GM12873 (cell line): ENCODE results near the gene SLC17A4.

Experiments
- TF ChIP-seq, protein P1 (sequence below): IDR thresholded peaks from 2 replicates; pipeline ENCODE4 v1.5.1; 2012; ENCODE audit warnings: low read depth, mild to moderate bottlenecking, moderate library complexity, low read length, control low read depth; ENCODE audit not compliant: insufficient read depth; ENCODE audit errors: missing control alignments

Gene SLC17A4

DNA sequence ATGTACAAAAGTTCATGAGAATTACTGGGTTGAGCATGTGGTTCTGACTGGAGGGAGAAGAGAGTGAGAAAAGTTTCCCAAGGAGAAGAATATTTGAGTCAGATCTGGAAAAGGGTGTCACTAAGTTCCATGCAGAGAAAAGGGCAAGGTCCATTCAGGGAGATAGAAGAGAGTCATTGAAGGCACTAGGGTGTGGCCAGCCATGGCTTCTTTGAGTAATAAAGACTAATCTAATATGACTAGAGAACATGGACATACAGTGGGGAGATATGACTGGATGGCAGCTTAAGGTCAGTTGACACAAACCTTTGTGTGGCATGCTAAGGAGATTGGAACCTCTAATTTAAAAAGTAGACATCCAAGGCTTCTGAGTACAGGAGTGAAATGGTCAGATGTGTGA lies 10.7 kb upstream of the SLC17A4 start:
- TF ChIP-seq, protein P1, sequence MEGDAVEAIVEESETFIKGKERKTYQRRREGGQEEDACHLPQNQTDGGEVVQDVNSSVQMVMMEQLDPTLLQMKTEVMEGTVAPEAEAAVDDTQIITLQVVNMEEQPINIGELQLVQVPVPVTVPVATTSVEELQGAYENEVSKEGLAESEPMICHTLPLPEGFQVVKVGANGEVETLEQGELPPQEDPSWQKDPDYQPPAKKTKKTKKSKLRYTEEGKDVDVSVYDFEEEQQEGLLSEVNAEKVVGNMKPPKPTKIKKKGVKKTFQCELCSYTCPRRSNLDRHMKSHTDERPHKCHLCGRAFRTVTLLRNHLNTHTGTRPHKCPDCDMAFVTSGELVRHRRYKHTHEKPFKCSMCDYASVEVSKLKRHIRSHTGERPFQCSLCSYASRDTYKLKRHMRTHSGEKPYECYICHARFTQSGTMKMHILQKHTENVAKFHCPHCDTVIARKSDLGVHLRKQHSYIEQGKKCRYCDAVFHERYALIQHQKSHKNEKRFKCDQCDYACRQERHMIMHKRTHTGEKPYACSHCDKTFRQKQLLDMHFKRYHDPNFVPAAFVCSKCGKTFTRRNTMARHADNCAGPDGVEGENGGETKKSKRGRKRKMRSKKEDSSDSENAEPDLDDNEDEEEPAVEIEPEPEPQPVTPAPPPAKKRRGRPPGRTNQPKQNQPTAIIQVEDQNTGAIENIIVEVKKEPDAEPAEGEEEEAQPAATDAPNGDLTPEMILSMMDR = no peak

DNA sequence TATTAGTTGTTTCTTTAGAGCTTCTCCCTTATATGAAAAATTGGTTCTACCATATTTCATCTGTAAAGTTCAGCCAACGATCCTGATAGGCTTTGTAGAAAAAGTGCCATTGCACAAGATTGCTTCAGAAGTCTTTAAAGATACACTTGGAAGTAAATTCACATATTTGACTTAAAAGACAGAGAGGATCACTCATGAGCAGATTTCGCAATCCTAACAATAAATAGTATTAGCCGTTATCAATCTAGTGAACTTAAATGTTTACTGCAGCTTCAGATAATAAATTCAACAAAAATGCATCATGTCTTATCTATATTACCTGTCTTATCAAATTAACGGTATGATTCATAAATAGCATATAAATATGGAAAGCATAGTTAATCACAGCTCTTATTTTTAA lies 8.7 kb upstream of the SLC17A4 start:
- TF ChIP-seq, protein P1 = no peak

DNA sequence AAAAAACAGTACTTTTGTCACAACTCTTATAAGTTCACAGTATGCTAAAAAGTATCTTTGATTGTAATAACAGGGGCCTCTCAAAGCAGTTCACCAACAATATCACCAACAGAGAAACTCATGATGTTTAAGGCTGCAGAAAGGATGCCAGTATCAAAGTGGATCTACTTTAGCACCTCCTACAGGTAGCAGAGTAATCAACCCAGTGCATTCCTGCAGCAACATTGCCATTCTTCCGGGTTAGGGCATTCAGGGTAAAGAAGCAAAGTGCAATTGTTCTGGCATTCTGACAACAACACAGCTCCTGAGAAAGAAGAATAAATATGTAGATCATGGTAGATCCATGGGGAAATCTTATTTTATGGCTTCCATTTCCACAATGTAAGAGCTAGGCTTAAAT lies 7.6 kb upstream of the SLC17A4 start:
- TF ChIP-seq, protein P1 = peak; percentile 12

DNA sequence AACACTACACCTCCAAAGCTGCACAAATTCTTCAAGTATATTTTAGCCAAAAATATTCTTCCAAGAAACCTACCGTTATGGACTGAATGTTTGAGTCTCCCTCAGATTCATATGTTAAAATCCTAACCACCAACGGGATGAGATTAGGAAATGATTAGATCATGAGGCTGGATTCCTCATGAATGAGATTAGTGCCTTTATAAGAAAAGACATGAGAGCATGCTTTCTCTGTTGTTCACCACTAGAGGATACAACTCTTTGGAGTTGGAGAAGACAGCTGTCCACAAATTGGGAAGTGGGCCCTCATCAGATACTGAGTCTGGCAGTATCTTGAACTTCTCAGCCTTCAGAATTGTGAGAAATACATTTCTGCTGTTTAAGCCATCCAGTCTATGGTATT lies 7.1 kb upstream of the SLC17A4 start:
- TF ChIP-seq, protein P1 = no peak

DNA sequence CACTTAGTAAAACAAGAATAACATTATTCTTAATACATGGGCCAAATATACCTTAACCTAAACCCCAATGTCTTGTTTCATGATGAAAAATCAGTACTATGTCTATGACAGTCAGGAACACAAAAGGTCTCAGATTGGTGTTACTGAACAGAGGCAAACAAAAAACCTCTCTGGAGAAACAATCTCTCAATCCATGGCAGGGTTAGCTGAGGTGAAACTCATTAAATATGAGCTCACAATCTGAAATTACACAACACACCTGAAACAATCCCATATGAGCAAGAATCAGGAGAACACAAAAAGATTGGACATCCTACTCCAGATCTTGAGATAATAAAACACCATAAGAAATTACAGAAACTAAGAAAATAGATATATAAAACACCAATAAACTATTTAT lies 6.5 kb upstream of the SLC17A4 start:
- TF ChIP-seq, protein P1 = no peak

DNA sequence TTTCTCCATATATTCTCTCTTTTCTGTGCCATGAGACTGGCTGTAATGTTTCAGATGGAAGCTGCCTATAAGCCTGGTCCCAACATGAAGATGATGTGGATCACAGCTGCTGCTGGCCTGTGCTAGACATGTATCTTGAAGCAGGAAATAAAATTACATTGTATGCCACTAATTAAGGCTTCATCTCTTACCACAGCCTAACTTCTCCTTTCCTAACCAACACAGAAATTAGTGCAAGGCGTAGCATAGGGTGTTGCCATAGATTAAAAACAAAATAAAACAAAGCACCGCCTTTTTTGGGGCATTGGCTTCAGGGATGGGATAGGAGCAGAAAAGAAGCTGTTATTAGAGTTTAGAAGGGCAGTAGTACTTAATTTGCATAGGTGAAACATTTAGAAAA lies 4.7 kb upstream of the SLC17A4 start:
- TF ChIP-seq, protein P1 = no peak

DNA sequence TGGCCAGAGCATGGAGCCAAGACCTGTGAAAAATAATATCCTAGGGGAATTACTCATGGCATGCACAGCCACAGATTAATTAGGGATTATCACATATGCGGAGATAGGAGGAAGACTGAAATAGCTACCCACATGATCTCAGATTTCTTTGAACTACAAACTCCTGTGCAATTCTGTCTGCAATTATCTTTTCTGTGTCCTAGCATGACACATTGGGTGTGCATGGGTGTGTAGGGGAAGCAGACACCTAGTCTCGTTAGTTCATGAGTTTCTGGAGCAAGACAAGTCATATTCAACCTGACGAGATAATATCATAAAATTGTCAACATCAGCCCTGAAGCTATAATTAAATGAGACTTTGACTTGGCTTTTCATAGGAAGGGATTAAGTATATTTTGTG lies 3.6 kb upstream of the SLC17A4 start:
- TF ChIP-seq, protein P1 = no peak
